ENCODE measurements around the gene EVC2. TPM values are rescaled to one million over a fixed set of nuclear protein-coding genes. Genes with fewer than 3 reads are reported as not detected.
A peak's percentile ranks its signal among the peaks of the same experiment; 100 is the strongest.

Gene EVC2
- total and polyA plus RNA-seq, 4 donors, result 1.7 to 6.6 (median 2.3) TPM

- Histone ChIP-seq H3K4me3 (ENCODE audit: low read depth, low read length) (no peak overlapping the region), H3K27ac (ENCODE audit: low read depth, low read length) (no peak overlapping the region), H3K27me3 (ENCODE audit: control insufficient read depth, insufficient read depth, low read length) (no peaks in the 10 kb centered on the region), H3K4me1 (ENCODE audit: control insufficient read depth, insufficient read depth, low read length) (peaks cover 11% of the 10 kb centered on the region), H3K9me3 (ENCODE audit: control insufficient read depth, insufficient read depth, low read length) (peaks cover 1% of the 10 kb centered on the region), H3K36me3 (ENCODE audit: control insufficient read depth, insufficient read depth, low read length) (no peaks in the 10 kb centered on the region)
- WGBS (ENCODE audit: insufficient coverage), result 47% methylated on average over 2 of the region's 5 CpGs
- DNase-seq (ENCODE audit: low read depth in 4 of 6, low spot score in 6 of 6), result peak in 3 of 6 donors; percentile 45 to 78 (median 61)
These were observed 183.7 kb downstream of the EVC2 start for GRCh38 chr4:5524446-5525299.

GRCh38 chr4:5517372-5517771, 191.0 kb downstream of the EVC2 start:
- Histone ChIP-seq H3K4me3 (ENCODE audit: low read depth, low read length) (no peak overlapping the region), H3K9me3 (ENCODE audit: control insufficient read depth, insufficient read depth, low read length) (no peaks in the 10 kb centered on the region), H3K27me3 (ENCODE audit: control insufficient read depth, insufficient read depth, low read length) (no peaks in the 10 kb centered on the region), H3K4me1 (ENCODE audit: control insufficient read depth, insufficient read depth, low read length) (no peaks in the 10 kb centered on the region), H3K27ac (ENCODE audit: low read depth, low read length) (no peak overlapping the region), H3K36me3 (ENCODE audit: control insufficient read depth, insufficient read depth, low read length) (no peaks in the 10 kb centered on the region)
- 74% methylated on average over 3 of the region's 4 CpGs for WGBS (ENCODE audit: insufficient coverage)
- DNase-seq (ENCODE audit: low read depth in 4 of 6, low spot score in 6 of 6), result no peak

- no peaks in the 10 kb centered on the region for H3K4me1 ChIP-seq (ENCODE audit: control insufficient read depth, insufficient read depth, low read length)
- no peaks in the 10 kb centered on the region for H3K27me3 ChIP-seq (ENCODE audit: control insufficient read depth, insufficient read depth, low read length)
- no peaks in the 10 kb centered on the region for H3K36me3 ChIP-seq (ENCODE audit: control insufficient read depth, insufficient read depth, low read length)
- H3K4me3 ChIP-seq (ENCODE audit: low read depth, low read length), result no peak overlapping the region
- DNase-seq (ENCODE audit: low read depth in 4 of 6, low spot score in 6 of 6), result no peak
- no peaks in the 10 kb centered on the region for H3K9me3 ChIP-seq (ENCODE audit: control insufficient read depth, insufficient read depth, low read length)
- H3K27ac ChIP-seq (ENCODE audit: low read depth, low read length), result no peak overlapping the region
These were observed 192.7 kb downstream of the EVC2 start for GRCh38 chr4:5515646-5516045.

Other genes starting within 250 kb of the EVC2 start
- 10 to 100 TPM; 10.9 to 20.8 TPM for gene EVC, start 2.6 kb upstream of the EVC2 start, total RNA-seq
- 10 to 100 TPM in 1 of 2 donors, 1 to 10 TPM in 1; 9.9 to 10.0 TPM for gene EVC, start 2.6 kb upstream of the EVC2 start, polyA plus RNA-seq (ENCODE audit: insufficient read length in 2 of 2)
- 100 to 1,000 TPM in 1 of 2 donors, 10 to 100 TPM in 1; 99.1 to 124 TPM for gene CRMP1, start 184.5 kb upstream of the EVC2 start, total RNA-seq
- gene CRMP1, start 184.5 kb upstream of the EVC2 start, polyA plus RNA-seq (ENCODE audit: insufficient read length in 2 of 2), result 100 to 1,000 TPM; 479 to 506 TPM